DND-41 (cell line): ENCODE results near the gene PGF.

Experiments
- CTCF ChIP-seq: IDR thresholded peaks from 2 replicates; pipeline ENCODE4 v1.5.1; 2012; ENCODE audit warnings: borderline replicate concordance, low read length, moderate library complexity, mild to moderate bottlenecking; ENCODE audit not compliant: poor library complexity, severe bottlenecking; ENCODE audit errors: extremely low read depth
- EZH2 ChIP-seq: IDR thresholded peaks from 3 replicates; pipeline ENCODE4 v1.6.1; 2012; ENCODE audit warnings: borderline replicate concordance, low read depth, mild to moderate bottlenecking, moderate library complexity, low read length, inconsistent platforms; ENCODE audit not compliant: severe bottlenecking

- TF ChIP-seq CTCF (no peak), EZH2 (no peak)
Measured at GRCh38 chr14:74917646-74918081, 37.7 kb downstream of the PGF start.
